GM19395 (cell line): ENCODE measurements around the gene OSGEPL1.
A peak's percentile ranks its signal among the peaks of the same experiment; 100 is the strongest.
"Not testable (repeated sequence)": the region's sequence is repeated elsewhere in the genome, so short reads cannot be mapped to it uniquely, and the experiment has no call there.

Experiments used
- ATAC-seq: cut with Tn5 transposase; IDR thresholded peaks from one replicate; pipeline ENCODE4 v1.9.1; 2021; ENCODE audit warnings: mild to moderate bottlenecking, moderate library complexity; ENCODE audit not compliant: unreplicated experiment

Gene OSGEPL1, protein sequence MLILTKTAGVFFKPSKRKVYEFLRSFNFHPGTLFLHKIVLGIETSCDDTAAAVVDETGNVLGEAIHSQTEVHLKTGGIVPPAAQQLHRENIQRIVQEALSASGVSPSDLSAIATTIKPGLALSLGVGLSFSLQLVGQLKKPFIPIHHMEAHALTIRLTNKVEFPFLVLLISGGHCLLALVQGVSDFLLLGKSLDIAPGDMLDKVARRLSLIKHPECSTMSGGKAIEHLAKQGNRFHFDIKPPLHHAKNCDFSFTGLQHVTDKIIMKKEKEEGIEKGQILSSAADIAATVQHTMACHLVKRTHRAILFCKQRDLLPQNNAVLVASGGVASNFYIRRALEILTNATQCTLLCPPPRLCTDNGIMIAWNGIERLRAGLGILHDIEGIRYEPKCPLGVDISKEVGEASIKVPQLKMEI

DNA sequence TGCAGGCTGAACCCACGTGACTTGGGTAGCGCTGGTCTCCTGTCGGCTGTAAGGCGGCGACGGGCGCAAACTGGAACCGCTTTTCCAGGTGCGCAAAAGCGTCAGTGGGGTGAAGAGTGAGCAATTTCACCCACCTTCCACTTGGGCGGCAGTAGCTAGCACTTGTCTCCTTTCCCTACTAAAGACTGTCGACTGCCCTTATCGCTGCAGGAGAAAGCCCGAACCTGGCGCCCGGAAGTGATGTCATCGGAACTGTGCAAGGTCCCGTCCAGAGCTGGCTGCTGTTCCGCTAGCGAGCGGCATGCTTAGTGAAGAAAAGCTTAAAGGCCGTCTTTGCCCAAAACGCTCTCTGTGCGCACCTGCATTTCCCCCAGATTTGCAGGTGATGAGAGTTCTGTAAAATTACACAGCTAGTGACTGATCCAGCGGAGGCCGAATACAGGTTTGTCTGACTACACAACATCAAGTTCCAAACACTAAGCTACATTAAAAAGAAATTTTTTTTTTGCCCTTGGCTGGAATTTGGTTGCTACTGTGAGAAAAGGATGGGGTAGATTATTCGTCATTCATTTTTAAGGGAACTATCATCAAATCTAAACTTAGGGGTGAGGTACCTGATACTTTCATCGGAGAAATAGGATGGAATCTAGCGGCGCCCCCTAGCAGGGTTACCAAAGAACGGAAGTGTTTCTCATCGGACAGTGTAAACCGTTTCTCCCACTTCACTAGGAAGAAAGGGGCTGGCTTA lies at the start of gene OSGEPL1:
Gene OSGEPL1, minus strand, starts transcription at position 242 of the 748 bp plus-strand sequence. CDS start 1,152 bp downstream, outside the sequence.
- peak; percentile 98 for ATAC-seq

DNA sequence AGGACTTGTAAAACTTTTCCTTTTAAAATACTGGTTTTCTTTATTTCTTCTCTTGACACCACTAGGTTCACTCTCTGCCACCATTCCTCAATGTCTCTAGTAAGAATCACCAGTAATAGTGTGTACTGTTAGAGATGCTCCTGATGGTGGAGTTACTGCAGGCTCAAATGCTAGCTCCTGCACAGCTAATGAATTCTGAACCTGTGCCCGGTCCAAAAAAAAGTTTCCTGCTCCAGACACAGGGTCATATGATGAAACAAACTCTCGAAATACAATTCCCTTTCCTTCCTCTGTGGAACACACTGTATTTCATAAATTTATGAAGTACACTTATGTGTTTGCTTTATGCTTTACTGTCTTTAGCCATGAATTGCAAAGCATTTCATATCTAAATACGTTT lies 40.8 kb upstream of the OSGEPL1 start:
- no peak for ATAC-seq

DNA sequence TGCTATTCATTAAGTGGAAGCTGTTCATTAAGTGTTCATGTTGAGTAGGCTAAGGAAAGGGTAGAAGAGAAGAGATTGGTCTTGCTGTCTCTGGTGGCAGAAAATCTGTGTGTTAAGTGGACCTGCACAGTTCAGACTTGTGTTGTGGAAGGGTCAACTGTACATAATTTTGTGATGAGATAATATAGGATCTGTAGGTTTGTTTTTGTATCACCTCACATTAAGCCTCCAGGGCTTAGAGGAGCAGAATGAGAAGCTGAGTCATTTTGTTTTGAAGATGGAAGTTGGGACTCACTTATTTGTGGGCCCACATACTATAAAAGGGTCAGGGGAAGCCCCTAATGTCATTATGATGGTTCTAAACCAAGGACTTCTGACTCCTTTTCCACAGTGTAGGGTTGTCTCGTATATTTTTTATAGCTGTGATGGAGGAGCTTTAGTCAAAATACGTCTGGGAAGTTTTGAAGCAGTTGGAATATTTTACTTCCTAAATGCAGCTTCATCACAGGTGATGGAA lies 39.9 kb upstream of the OSGEPL1 start:
- ATAC-seq = no peak

DNA sequence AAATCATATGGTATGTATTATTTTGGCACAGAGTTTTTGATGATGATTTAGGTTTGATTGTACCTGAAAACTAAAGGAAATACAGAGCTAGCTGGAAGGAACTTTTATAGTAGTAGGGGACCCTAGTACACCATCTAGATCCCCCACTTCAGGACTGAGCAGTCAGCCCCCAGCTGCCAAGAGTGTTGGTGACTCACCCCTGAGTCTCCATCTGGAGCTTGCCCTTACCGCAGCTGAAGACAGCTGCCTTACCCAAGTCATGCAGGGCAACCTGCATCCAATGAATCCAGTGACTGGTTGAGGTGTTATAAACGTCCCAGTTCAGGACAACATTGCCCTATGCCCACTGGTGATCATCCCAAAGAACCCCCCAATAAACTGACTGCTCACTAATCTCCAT lies 36.9 kb upstream of the OSGEPL1 start:
- no peak for ATAC-seq

DNA sequence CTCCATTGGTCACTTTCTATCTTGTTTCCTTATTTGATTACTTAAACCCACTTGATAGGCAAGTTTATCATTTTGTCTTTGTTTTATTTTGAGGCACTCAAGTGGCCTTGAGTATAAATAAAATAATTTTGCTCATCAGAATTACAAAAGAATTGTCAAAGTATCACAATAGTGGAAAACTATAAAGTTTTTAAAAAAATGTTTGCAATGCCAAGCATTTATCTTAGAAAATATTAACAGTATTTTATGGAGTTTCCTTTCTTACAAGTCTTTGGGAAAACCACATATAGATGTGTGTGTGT lies 36.4 kb upstream of the OSGEPL1 start:
- no peak for ATAC-seq

DNA sequence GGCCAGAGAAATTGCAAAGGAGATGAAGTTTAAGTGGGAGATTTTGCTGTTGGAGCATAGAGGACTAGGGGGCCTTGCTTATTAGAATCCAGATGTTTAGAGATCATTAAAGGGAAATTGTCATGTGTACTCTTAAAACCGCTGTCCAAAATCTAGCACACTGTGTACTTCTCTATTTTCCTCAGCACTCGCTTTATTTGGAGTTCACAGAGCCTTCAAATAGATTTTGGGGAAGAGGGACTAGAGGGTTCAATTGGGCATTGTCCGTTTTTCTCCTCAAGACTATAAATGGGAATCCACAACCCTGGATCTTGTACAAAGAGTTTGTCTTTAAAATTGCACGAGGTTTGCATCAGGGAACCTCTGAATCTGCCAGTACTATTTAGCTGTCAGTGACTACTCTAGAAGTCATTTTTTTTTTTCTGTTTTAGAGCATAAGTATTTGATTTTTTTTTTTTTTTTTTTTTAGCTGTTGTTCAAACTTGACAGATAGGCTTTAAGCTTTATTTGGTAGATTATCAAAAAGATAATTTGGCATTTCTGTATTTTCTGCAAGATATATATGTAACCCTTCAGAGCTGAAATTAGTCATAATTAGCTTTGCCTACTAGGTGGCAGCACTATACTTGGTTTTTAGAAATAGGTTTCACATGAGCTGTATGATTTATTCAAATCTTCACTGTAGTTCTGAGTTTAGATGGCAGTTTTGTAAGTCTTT lies 35.9 kb upstream of the OSGEPL1 start:
- ATAC-seq = peak; percentile 84

DNA sequence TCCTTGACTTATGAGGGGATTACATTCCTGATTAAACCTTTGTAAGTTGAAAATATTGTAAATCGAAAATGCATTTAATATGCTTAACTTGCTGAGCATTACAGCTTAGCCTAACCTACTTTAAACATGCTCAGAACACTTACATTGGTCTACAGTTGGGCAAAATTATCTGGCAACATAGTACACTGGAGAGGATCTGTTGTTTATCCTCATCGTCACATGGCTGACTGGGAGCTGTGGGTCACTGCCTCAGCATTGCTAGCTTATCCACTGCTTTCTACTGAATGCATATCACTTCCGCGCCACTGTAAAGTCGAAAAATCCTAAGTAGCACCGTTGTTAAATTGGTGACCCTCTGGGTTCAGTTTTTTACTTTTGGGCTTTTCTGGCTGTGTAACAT lies 35.3 kb upstream of the OSGEPL1 start:
- no peak for ATAC-seq

DNA sequence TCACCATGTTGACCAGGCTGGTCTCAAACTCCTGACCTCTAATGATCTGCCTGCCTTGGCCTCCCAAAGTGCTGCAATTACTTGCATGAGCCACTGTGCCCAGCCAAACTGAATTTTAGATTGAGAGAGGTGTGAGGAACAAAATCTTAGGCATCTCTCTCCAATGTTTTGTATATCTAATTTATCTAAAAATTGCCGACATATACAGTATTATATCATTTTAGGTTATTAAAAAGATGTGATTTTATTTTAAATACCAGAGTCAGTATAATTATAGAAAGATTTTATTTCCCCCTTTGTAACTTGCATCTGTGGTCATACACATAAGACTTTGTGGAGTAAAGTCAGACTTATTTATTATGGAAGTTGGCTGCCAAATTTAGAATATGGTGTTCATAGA lies 31.7 kb upstream of the OSGEPL1 start:
- ATAC-seq = no peak

DNA sequence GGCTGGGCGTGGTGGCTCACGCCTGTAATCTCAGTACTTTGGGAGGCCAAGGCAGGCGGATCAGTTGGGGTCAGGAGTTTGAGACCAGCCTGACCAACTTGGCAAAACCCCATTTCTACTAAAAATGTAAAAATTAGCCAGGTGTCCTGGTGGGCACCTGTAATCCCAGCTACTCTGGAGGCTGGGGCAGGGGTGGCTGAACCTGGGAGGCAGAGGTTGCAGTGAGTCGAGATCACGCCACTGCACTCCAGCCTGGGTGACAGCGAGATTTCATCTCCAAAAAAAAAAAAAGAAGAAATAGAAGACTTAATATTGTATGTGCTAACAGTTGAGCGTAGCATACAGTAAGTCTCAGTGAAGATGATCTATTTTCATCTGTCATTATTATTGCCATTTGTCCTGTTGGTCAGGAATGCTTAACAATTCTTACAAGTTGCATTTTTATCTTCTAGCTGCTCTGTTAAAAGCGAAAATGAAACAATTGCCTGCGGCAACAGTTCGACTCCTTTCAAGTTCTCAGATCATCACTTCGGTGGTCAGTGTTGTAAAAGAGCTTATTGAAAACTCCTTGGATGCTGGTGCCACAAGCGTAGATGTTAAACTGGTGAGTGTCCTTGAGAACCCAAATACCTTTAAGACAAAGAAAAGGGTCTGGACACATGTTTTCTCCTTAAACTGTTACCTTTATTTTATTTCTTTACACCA lies 28.9 kb upstream of the OSGEPL1 start:
- no peak for ATAC-seq

DNA sequence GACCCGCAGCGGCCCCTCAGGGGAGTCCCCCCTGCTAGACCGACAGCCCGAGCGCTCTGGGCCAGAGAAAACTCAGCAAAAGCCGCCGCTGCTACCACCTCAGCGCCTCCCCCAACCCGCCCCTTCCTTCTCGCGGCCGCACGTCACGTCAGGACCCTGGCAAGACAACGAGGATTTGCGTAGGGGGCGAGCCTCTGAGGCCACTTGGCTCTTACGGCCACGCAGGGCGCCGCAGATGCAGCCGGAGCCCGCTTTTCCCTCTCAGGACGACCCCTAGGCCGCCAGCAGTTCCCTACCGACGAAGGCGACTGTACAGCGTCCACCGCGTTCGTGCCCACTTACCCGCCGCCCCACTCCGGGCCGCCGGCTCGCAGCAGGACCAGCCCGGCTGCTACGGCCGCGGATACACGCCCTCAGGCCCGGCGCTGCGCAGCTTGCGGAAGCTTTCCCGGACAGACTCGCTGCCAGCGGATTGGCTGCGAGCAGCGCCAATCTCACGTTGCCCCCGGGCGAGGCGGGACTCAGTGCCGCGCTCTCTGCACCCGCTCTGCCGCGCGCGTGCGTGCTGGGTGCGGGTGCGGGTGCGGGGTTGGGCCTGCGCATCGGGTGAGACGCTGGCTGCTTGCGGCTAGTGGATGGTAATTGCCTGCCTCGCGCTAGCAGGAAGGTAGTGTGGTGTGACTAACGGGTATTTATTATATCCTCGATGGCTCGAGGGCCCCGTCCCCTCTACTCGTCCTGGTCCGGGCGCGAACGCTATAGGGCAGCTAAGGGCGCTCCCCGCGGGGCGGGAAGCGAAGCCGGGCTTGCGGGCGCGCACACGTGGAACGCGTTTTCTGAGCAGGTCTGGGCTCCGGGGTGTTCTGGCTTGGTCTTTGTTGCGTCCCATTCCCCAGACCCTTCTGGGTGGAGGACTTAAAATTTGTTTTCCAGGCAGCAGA lies 21.6 kb upstream of the OSGEPL1 start, which contains the start of the genes ORMDL1 and PMS1:
Gene ORMDL1, minus strand, starts transcription at position 413 of the 941 bp plus-strand sequence. CDS start 1,744 bp downstream, outside the sequence.
Gene PMS1, plus strand, starts transcription at position 524 of the 941 bp plus-strand sequence. CDS start 7,360 bp downstream, outside the sequence.
- ATAC-seq = peak; percentile 93

DNA sequence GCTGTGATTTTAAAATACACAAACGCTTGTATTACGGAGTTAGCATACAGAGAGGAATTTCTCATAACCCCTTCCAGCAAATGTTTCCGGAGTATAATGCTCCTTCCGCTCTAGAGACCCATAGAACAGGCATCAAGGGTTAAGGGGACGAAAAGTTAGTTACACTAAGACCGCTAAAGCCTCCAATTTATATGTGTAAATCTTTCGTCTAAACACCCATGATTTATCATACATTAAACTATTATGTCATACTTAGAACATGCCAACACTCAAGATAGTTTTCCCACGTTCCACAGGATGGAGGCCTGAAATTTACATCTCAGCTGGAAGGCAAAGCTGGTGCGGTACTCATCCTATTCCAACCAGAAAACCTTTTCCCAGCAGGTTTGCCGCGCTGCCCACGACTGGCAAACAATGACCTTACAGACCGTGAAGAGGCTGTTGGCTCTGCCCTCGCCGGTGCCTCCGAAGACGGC lies 20.9 kb upstream of the OSGEPL1 start:
- ATAC-seq = peak; percentile 30

DNA sequence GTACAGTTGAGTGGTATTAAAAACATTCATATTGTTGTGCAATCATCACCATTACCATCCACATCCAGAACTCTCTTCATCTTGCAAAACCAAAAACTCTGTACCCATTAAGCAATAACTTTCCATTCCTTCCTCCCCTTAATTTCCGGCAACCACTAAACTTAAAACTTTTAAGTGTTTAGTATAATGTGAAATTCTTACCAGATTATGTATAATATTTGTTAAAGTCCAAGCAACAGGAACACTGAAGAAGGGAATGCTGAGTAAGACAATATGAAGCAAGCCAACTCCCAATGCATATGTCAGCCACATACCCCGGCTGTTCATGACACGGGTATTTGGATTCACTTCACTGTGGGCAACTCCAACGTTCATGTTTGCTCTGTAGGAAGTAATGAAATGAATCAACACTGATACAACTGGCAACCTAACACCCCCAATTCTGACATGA lies 19.7 kb upstream of the OSGEPL1 start:
- ATAC-seq = no peak

DNA sequence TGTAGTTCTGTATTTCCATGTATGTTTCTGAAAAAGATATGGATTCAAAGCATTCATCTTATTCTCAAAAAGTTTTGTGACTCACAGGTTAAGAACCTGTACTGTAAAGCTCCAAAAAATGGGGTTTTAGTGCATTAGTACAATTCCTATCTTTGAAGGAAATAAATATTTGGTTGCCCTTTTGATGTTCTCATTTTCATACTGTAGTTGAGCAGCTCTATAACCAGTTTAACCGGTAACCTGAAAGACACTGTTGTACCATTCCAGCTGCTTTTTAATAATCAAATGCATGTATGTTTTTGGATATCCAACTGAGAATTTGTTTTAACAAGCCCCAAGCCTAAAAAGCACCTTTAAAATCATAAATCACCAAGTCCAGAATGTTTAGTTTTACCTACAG lies 9.6 kb upstream of the OSGEPL1 start:
- no peak for ATAC-seq

DNA sequence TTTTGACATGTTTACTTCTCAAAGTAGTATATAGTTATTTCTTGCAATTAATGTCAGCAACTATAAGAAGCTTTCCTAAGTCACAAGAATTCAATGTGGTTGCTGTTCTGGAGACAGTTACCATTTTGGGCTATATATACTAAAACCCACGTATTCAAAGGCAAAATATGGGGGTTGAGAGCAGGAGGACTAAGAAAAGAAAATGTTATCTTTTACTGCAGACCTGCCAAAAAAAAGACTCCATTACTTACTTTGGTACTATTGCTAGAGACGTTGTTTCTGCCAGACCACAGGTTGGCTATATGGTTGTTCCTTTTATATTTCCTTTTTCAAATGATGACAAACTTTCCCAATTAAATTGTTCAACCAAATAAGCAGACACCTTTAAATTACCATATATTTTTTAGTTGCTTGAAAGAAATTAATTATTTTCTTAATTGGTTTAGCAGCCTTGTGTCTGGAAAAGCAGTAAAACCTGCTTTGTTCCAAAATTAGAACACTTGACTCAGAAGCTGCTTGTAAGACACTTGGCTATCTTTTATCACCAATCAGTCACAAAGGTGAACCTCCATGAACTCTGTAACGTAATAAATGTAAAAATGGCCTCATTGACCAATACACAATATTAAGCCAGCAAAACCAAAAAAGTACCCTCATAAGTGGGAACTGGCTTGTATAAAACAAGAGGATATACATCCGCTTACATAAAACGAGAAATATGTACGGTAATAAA lies 8.2 kb upstream of the OSGEPL1 start:
- ATAC-seq = no peak

DNA sequence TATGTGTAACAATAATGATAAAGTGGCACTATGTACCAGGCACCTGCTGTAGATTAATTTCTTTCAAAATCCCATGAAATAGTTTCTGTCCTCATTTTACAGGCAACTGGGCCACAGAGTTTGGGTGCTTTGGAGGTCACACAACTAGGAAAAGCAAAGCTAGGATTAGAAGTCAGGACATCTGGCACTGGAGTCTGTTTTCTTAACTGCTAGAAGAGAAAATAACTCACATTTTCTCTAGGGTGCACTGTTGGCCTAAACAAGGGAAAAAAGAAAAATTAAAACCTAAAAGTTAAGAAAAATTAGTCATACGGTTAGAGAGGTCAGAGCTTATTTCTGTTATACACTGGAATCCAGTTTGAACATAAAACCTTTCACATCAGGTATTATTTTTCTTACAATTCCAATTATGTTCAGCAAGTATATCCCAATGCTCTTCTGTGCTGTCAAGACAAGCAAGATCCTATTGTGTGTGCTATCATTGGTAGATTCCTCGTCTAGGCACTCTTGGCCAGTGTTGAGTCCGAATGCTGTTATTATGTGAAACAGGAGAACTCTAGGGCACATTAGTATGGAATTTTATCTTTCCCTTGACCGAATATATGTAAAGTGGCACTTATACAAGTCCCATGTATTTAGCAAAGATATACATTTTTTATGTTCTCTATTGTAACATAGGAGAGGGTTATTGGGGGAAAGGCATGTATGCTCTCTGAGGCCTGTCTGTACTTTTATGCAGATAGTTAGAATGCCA lies 1.5 kb upstream of the OSGEPL1 start:
- ATAC-seq = no peak

DNA sequence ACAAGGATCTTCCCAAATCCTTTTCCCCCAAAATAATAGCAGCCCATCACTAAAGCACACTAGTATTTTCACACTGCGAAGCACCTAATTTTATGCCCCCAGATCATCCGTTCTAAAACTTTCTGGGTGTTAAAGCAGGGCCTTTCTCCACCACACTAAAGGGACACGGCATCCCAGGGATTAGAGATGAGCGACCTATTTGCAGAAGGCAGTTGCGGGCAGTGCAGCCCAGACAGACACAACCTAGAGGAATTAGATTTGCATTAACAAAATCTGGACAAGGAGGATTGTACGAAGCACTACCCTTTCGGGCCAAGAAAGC lies 402 bp downstream of the OSGEPL1 start:
- ATAC-seq = no peak

DNA sequence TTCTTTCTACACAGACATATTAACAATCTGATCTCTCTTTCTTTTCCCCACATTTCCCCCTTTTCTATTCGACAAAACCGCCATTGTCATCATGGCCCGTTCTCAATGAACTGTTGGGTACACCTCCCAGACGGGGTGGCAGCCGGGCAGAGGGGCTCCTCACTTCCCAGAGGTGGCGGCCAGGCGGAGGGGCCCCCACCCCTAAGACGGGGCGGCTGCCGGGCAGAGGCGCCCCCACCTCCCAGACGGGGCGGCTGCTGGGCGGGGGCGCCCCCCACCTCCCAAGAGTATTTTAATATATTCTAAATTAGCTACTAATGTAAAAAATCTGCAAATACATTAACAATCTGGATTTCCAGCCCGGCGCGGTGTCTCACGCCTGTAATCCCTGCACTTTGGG lies 2.4 kb downstream of the OSGEPL1 start:
- ATAC-seq = not testable (repeated sequence)

DNA sequence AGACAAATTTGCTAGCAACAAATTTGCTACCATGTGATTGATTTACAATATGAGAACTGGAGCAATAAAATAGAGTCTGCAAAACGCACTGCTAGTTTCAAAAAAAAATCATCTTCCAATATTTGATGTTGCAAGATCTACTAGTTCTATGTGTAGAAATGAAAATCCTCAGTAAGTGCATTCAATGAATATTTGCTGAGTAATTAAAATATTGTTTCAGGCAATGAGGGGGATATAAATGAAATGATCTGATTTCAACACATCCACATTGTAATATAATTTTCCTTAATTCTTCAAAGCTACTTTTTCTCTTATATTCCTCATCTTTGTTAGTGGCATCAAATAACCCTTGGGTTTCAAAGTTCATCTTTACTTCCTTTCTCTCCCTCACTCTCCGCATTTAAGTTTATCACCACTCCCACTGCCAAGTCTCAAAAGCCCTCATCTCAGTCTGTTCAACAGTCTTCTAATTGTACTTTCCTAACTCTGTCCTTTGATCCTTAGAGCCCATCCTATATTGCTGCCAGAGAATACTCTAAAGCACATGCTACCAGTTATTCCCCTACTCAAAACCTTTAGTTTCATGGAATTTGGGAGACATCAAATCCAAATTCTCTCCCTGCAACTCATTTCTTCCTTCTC lies 6.2 kb downstream of the OSGEPL1 start:
- no peak for ATAC-seq
